IPS DF 4.7 (cell line): ENCODE measurements around the gene CLUH.

Experiments used
- DNase-seq: peaks from one replicate; pipeline ENCODE4 v3.0.0-alpha.2; 2013; ENCODE audit warnings: low spot score; ENCODE audit errors: extremely low read depth

CLUH gene

GRCh38 chr17:2711608-2712299 is at the start of gene CLUH:
TSS of gene CLUH (minus strand) at chr17:2711764. CDS start at chr17:2711661, 103 bp downstream.
- no peak for DNase-seq

- DNase-seq = no peak
Observed at GRCh38 chr17:2758870-2759269, 47.3 kb upstream of the CLUH start.

GRCh38 chr17:2755891-2756724 is 44.5 kb upstream of the CLUH start:
- DNase-seq = no peak

- no peak for DNase-seq
Observed at GRCh38 chr17:2751491-2751890, 39.9 kb upstream of the CLUH start.

- DNase-seq = no peak
Observed at GRCh38 chr17:2750721-2751120, 39.2 kb upstream of the CLUH start.

- no peak for DNase-seq
Observed at GRCh38 chr17:2749784-2750181, 38.2 kb upstream of the CLUH start.

- DNase-seq = no peak
Observed at GRCh38 chr17:2749058-2749783, 37.7 kb upstream of the CLUH start, which contains the start of gene CCDC92B. TSS of gene CCDC92B (minus strand) at chr17:2749652. CDS start at chr17:2735145, 14,507 bp downstream.

- DNase-seq = no peak
Observed at GRCh38 chr17:2745317-2746037, 33.9 kb upstream of the CLUH start.

- no peak for DNase-seq
Observed at GRCh38 chr17:2737693-2738092, 26.1 kb upstream of the CLUH start.

- DNase-seq = no peak
Observed at GRCh38 chr17:2736956-2737355, 25.4 kb upstream of the CLUH start.

- DNase-seq = no peak
Observed at GRCh38 chr17:2735896-2736295, 24.3 kb upstream of the CLUH start.

- DNase-seq = no peak
Observed at GRCh38 chr17:2734939-2735338, 23.4 kb upstream of the CLUH start.

GRCh38 chr17:2731807-2732206 is 20.2 kb upstream of the CLUH start:
- no peak for DNase-seq

- no peak for DNase-seq
Observed at GRCh38 chr17:2730764-2731353, 19.3 kb upstream of the CLUH start.

GRCh38 chr17:2724784-2725164 is 13.2 kb upstream of the CLUH start:
- DNase-seq = no peak

- DNase-seq = no peak
Observed at GRCh38 chr17:2723997-2724783, 12.6 kb upstream of the CLUH start.

- no peak for DNase-seq
Observed at GRCh38 chr17:2723505-2723996, 12.0 kb upstream of the CLUH start.

GRCh38 chr17:2722611-2723010 is 11.0 kb upstream of the CLUH start:
- DNase-seq = no peak

- no peak for DNase-seq
Observed at GRCh38 chr17:2721603-2722002, 10.0 kb upstream of the CLUH start.

- DNase-seq = no peak
Observed at GRCh38 chr17:2719861-2720260, 8.3 kb upstream of the CLUH start.
